Measurements from ENCODE around the gene B4GALNT4.
"Not testable (repeated sequence)": the region's sequence is repeated elsewhere in the genome, so short reads cannot be mapped to it uniquely, and the experiment has no call there.

Gene B4GALNT4

GRCh38 chr11:399731-400211, 30.5 kb downstream of the B4GALNT4 start:
- no peak overlapping the region for H3K4me3 ChIP-seq (ENCODE audit: low read depth, low read length, poor library complexity, severe bottlenecking)
- H3K9ac ChIP-seq (ENCODE audit: low read length), result no peak overlapping the region
- no peak overlapping the region for H3K4me2 ChIP-seq (ENCODE audit: low read length)
- H3K27ac ChIP-seq (ENCODE audit: low read depth, low read length, poor library complexity, severe bottlenecking), result no peak overlapping the region
- H3K9me3 ChIP-seq (ENCODE audit: low read length), result peaks cover 5% of the 10 kb centered on the region; the same call in 1 of the 2 replicates
- H3F3A ChIP-seq (ENCODE audit: insufficient read depth, low read length), result no peaks in the 10 kb centered on the region
- TF ChIP-seq CTCF (IDR thresholded peaks at IDR 0.05; ENCODE audit: low read length), result no peak
- TF ChIP-seq EZH2 (IDR thresholded peaks at IDR 0.05; ENCODE audit: borderline replicate concordance, low read length), result no peak
- H2AFZ ChIP-seq (ENCODE audit: low read length), result no peak overlapping the region
- H4K20me1 ChIP-seq (ENCODE audit: insufficient read depth, low read length), result no peaks in the 10 kb centered on the region
- no peaks in the 10 kb centered on the region for H3K79me2 ChIP-seq (ENCODE audit: insufficient read depth, low read length)
- no peaks in the 10 kb centered on the region for H3K4me1 ChIP-seq (ENCODE audit: insufficient read depth, low read length, severe bottlenecking)
- 0 out of 2 replicates have a peak, but pooled peaks cover 5% of the 10 kb centered on the region for H3K27me3 ChIP-seq (ENCODE audit: insufficient read depth, low read length)
- no peaks in the 10 kb centered on the region for H3K9me2 ChIP-seq (ENCODE audit: low read depth, low read length)
- no peaks in the 10 kb centered on the region for H3K36me3 ChIP-seq (ENCODE audit: insufficient read depth, low read length)

- Histone ChIP-seq H3K4me3 (ENCODE audit: low read depth, low read length, poor library complexity, severe bottlenecking) (no peak overlapping the region), H3K36me3 (ENCODE audit: insufficient read depth, low read length) (no peaks in the 10 kb centered on the region), H3K79me2 (ENCODE audit: insufficient read depth, low read length) (no peaks in the 10 kb centered on the region), H3K27ac (ENCODE audit: low read depth, low read length, poor library complexity, severe bottlenecking) (no peak overlapping the region), H3K9ac (ENCODE audit: low read length) (no peak overlapping the region), H3K27me3 (ENCODE audit: insufficient read depth, low read length) (no peaks in the 10 kb centered on the region), H2AFZ (ENCODE audit: low read length) (no peak overlapping the region), H4K20me1 (ENCODE audit: insufficient read depth, low read length) (no peaks in the 10 kb centered on the region), H3K9me3 (ENCODE audit: low read length) (peaks cover 5% of the 10 kb centered on the region; the same call in 1 of the 2 replicates), H3K4me2 (ENCODE audit: low read length) (no peak overlapping the region), H3F3A (ENCODE audit: insufficient read depth, low read length) (no peaks in the 10 kb centered on the region), H3K4me1 (ENCODE audit: insufficient read depth, low read length, severe bottlenecking) (no peaks in the 10 kb centered on the region), H3K9me2 (ENCODE audit: low read depth, low read length) (no peaks in the 10 kb centered on the region)
- TF ChIP-seq CTCF (IDR thresholded peaks at IDR 0.05; ENCODE audit: low read length) (no peak), EZH2 (IDR thresholded peaks at IDR 0.05; ENCODE audit: borderline replicate concordance, low read length) (no peak)
Measured at GRCh38 chr11:400241-400689, 31.0 kb downstream of the B4GALNT4 start.

- not testable (repeated sequence) for H3K27ac ChIP-seq (ENCODE audit: low read depth, low read length, poor library complexity, severe bottlenecking); H3K36me3 ChIP-seq (ENCODE audit: insufficient read depth, low read length); H3K9ac ChIP-seq (ENCODE audit: low read length); H3K4me1 ChIP-seq (ENCODE audit: insufficient read depth, low read length, severe bottlenecking); H3K79me2 ChIP-seq (ENCODE audit: insufficient read depth, low read length); H3K9me2 ChIP-seq (ENCODE audit: low read depth, low read length); H3K27me3 ChIP-seq (ENCODE audit: insufficient read depth, low read length); H3K4me2 ChIP-seq (ENCODE audit: low read length); H2AFZ ChIP-seq (ENCODE audit: low read length); H4K20me1 ChIP-seq (ENCODE audit: insufficient read depth, low read length); H3K4me3 ChIP-seq (ENCODE audit: low read depth, low read length, poor library complexity, severe bottlenecking); H3K9me3 ChIP-seq (ENCODE audit: low read length); H3F3A ChIP-seq (ENCODE audit: insufficient read depth, low read length)
Measured at GRCh38 chr11:401196-401595, 31.9 kb downstream of the B4GALNT4 start.

GRCh38 chr11:403021-403760, 33.9 kb downstream of the B4GALNT4 start:
- no peak overlapping the region for H3K4me2 ChIP-seq (ENCODE audit: low read length)
- no peaks in the 10 kb centered on the region for H3F3A ChIP-seq (ENCODE audit: insufficient read depth, low read length)
- H3K27me3 ChIP-seq (ENCODE audit: insufficient read depth, low read length), result no peaks in the 10 kb centered on the region
- no peaks in the 10 kb centered on the region for H3K9me2 ChIP-seq (ENCODE audit: low read depth, low read length)
- H3K4me3 ChIP-seq (ENCODE audit: low read depth, low read length, poor library complexity, severe bottlenecking), result no peak overlapping the region
- TF ChIP-seq CTCF (IDR thresholded peaks at IDR 0.05; ENCODE audit: low read length) (no peak), EZH2 (IDR thresholded peaks at IDR 0.05; ENCODE audit: borderline replicate concordance, low read length) (no peak)
- peaks cover 5% of the 10 kb centered on the region; the same call in 1 of the 2 replicates for H3K9me3 ChIP-seq (ENCODE audit: low read length)
- no peaks in the 10 kb centered on the region for H3K36me3 ChIP-seq (ENCODE audit: insufficient read depth, low read length)
- no peak overlapping the region for H3K27ac ChIP-seq (ENCODE audit: low read depth, low read length, poor library complexity, severe bottlenecking)
- H3K79me2 ChIP-seq (ENCODE audit: insufficient read depth, low read length), result no peaks in the 10 kb centered on the region
- H2AFZ ChIP-seq (ENCODE audit: low read length), result no peak overlapping the region
- H4K20me1 ChIP-seq (ENCODE audit: insufficient read depth, low read length), result no peaks in the 10 kb centered on the region
- no peak overlapping the region for H3K9ac ChIP-seq (ENCODE audit: low read length)
- H3K4me1 ChIP-seq (ENCODE audit: insufficient read depth, low read length, severe bottlenecking), result peaks cover 11% of the 10 kb centered on the region

All from OCI-LY1 (cell line).